DOHH2 (cell line): Measurements from ENCODE around the gene TMEM141.

ENCODE experiments used
- EZH2phosphoT487 ChIP-seq: fragments of 200-600 bp; sonication (generic); IDR thresholded peaks from 2 replicates; pipeline ENCODE4 v1.6.1; 2017; ENCODE audit warnings: borderline replicate concordance, mild to moderate bottlenecking, antibody characterized with exemption, low read length, moderate library complexity, mixed read lengths
- TF ChIP-seq, protein P1 (sequence below): fragments of 200-600 bp; sonication (generic); IDR thresholded peaks from one replicate; pipeline ENCODE4 v1.5.1; 2014; ENCODE audit warnings: antibody characterized with exemption, mild to moderate bottlenecking, low read depth, low read length; ENCODE audit not compliant: poor library complexity, severe bottlenecking

DNA sequence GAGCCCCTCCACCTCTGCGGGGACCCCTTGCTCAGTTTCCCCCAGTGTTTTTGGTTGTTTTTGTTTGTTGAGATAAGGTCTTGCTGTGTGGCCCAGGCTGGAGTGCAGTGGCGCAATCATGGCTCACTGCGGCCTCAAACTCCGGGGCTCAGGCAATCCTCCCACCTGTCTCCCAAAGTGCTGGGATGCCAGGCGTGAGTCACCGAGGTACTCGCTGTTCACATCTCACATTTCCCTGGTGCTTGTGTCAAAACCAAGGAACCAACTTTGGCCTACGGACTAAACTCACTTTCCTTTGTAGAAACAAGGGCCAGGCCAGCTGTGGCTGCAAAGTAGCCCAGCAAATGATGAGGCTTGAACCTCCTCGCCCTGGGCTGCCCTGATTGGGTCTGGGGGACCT is 41.4 kb downstream of the TMEM141 start:
- TF ChIP-seq, protein P1, sequence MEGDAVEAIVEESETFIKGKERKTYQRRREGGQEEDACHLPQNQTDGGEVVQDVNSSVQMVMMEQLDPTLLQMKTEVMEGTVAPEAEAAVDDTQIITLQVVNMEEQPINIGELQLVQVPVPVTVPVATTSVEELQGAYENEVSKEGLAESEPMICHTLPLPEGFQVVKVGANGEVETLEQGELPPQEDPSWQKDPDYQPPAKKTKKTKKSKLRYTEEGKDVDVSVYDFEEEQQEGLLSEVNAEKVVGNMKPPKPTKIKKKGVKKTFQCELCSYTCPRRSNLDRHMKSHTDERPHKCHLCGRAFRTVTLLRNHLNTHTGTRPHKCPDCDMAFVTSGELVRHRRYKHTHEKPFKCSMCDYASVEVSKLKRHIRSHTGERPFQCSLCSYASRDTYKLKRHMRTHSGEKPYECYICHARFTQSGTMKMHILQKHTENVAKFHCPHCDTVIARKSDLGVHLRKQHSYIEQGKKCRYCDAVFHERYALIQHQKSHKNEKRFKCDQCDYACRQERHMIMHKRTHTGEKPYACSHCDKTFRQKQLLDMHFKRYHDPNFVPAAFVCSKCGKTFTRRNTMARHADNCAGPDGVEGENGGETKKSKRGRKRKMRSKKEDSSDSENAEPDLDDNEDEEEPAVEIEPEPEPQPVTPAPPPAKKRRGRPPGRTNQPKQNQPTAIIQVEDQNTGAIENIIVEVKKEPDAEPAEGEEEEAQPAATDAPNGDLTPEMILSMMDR, result no peak
- no peak for TF ChIP-seq EZH2phosphoT487
